ENCODE measurements around the gene AUTS2. TPM values are rescaled to one million over a fixed set of nuclear protein-coding genes. Genes with fewer than 3 reads are reported as not detected.

The AUTS2 gene
- polyA plus RNA-seq, 3 donors, result 0.08 to 0.35 TPM; not detected in 1

DNA sequence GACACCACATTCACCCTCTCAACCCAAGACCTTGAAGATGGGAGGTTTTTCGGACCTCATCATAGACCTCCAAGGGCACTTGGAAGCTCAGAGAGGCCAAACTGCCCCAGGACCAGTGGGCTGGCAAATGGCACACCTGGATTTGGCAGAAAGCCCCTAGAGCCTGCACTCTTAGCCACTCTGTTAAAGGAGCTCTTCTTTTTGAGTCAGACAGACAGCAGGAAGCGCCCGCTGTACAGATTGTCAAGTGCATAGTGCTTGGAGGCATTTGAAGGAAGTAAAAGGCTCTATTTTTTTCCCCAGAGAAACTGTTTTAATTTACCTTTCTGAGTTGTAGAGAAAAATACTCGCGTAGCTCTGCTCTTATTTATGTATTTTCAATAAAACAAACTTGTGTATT lies 1125.1 kb downstream of the AUTS2 start:
- no peak overlapping the region for H3K4me2 ChIP-seq (replicated peaks; ENCODE audit: extremely low read depth, low read length, poor library complexity, severe bottlenecking)
- Mint-ChIP-seq H3K27me3 (ENCODE audit: low read depth in 3 of 3) (peaks cover 0 to 4% (median 2%) of the 10 kb centered on the region in 3 donors), H3K4me3 (no peak overlapping the region), H3K4me1 (peaks cover 8% of the 10 kb centered on the region), H3K27ac (no peak overlapping the region), H3K9me3 (peaks cover 0 to 1% (median 0%) of the 10 kb centered on the region in 7 donors), H3K36me3 (no peaks in the 10 kb centered on the region)
- intact Hi-C loops (cut with micrococcal nuclease), result no loop called here
- H3K27ac ChIP-seq (ENCODE audit: low read depth in 1 of 2, low read length in 2 of 2), result no peak overlapping the region
- no peaks in the 10 kb centered on the region for H3K79me2 ChIP-seq (ENCODE audit: insufficient read depth, low read length)
- no peaks in the 10 kb centered on the region for H3K4me1 ChIP-seq (ENCODE audit: control insufficient read depth in 1 of 2, insufficient read depth in 2 of 2, low read length in 2 of 2)
- no peak overlapping the region for H2AFZ ChIP-seq (ENCODE audit: insufficient read depth, low read depth, low read length, poor library complexity, severe bottlenecking)
- no peak for TF ChIP-seq CTCF (IDR thresholded peaks at IDR 0.05)
- 100% methylated on average over 1 of the region's 5 CpGs for WGBS (ENCODE audit: insufficient coverage)
- H4K20me1 ChIP-seq (ENCODE audit: insufficient read depth, low read length), result no peaks in the 10 kb centered on the region
- no peak overlapping the region for H3K9ac ChIP-seq (ENCODE audit: insufficient read depth, low read length, poor library complexity, severe bottlenecking)
- no peaks in the 10 kb centered on the region for H3K9me3 ChIP-seq (replicated peaks in 1 of 2; ENCODE audit: control insufficient read depth in 1 of 2, insufficient read depth in 1 of 2, low read length in 2 of 2)
- DNase-seq, result no peak
- no peak overlapping the region for H3K4me3 ChIP-seq (replicated peaks in 1 of 3; ENCODE audit: low read depth in 2 of 3, low read length in 3 of 3)
- H3K36me3 ChIP-seq (replicated peaks in 1 of 2; ENCODE audit: control insufficient read depth in 1 of 2, insufficient read depth in 2 of 2, low read length in 2 of 2), result no peaks in the 10 kb centered on the region
- H3K27me3 ChIP-seq (ENCODE audit: control insufficient read depth in 2 of 2, insufficient read depth in 2 of 2, low read length in 2 of 2), result no peaks in the 10 kb centered on the region

GRCh38 chr7:70725448-70725847 lies 1127.2 kb downstream of the AUTS2 start:
- Histone ChIP-seq H3K4me3 (replicated peaks in 1 of 3; ENCODE audit: low read depth in 2 of 3, low read length in 3 of 3) (no peak overlapping the region), H3K9me3 (replicated peaks in 1 of 2; ENCODE audit: control insufficient read depth in 1 of 2, insufficient read depth in 1 of 2, low read length in 2 of 2) (no peaks in the 10 kb centered on the region), H3K9ac (ENCODE audit: insufficient read depth, low read length, poor library complexity, severe bottlenecking) (no peak overlapping the region), H3K36me3 (replicated peaks in 1 of 2; ENCODE audit: control insufficient read depth in 1 of 2, insufficient read depth in 2 of 2, low read length in 2 of 2) (no peaks in the 10 kb centered on the region), H3K79me2 (ENCODE audit: insufficient read depth, low read length) (no peaks in the 10 kb centered on the region), H3K4me1 (ENCODE audit: control insufficient read depth in 1 of 2, insufficient read depth in 2 of 2, low read length in 2 of 2) (no peaks in the 10 kb centered on the region), H2AFZ (ENCODE audit: insufficient read depth, low read depth, low read length, poor library complexity, severe bottlenecking) (no peak overlapping the region), H3K27ac (ENCODE audit: low read depth in 1 of 2, low read length in 2 of 2) (no peak overlapping the region), H3K27me3 (ENCODE audit: control insufficient read depth in 2 of 2, insufficient read depth in 2 of 2, low read length in 2 of 2) (no peaks in the 10 kb centered on the region), H4K20me1 (ENCODE audit: insufficient read depth, low read length) (no peaks in the 10 kb centered on the region), H3K4me2 (replicated peaks; ENCODE audit: extremely low read depth, low read length, poor library complexity, severe bottlenecking) (no peak overlapping the region)
- peaks cover 0 to 8% (median 2%) of the 10 kb centered on the region in 3 donors for H3K27me3 Mint-ChIP-seq (ENCODE audit: low read depth in 3 of 3)
- no peak for DNase-seq
- intact Hi-C loops (cut with micrococcal nuclease), result no loop called here
- peaks cover 0 to 3% (median 2%) of the 10 kb centered on the region in 7 donors for H3K9me3 Mint-ChIP-seq
- no peak overlapping the region for H3K4me3 Mint-ChIP-seq
- H3K36me3 Mint-ChIP-seq, result no peaks in the 10 kb centered on the region
- H3K4me1 Mint-ChIP-seq, result peaks cover under 1% of the 10 kb centered on the region
- H3K27ac Mint-ChIP-seq, result no peak overlapping the region
- no peak for TF ChIP-seq CTCF (IDR thresholded peaks at IDR 0.05)
- WGBS (ENCODE audit: insufficient coverage), result no CpG with 5 or more reads among the region's 2 CpGs

All from CD14-positive monocyte (primary cell).